GM12878 (cell line): Measurements from ENCODE around the gene TOR2A.

ENCODE experiments used
- ATF3 ChIP-seq: IDR thresholded peaks from 2 replicates; pipeline ENCODE4 v1.6.1; 2011; ENCODE audit warnings: low read depth, mild to moderate bottlenecking, low read length, moderate library complexity, borderline replicate concordance; ENCODE audit errors: extremely low read depth
- BHLHE40 ChIP-seq, 2 experiments: fragments of 450-650 bp in 1 of 2; IDR thresholded peaks; 2 replicates each; pipeline ENCODE4 v1.6.1; 2011 to 2017; ENCODE audit warnings: low read depth in 2 of 2, borderline replicate concordance in 1 of 2, improper control_type of control experiment in 1 of 2, low read length in 1 of 2, mild to moderate bottlenecking in 1 of 2
- CREB1 ChIP-seq: IDR thresholded peaks from 2 replicates; pipeline ENCODE4 v1.6.1; 2012; ENCODE audit warnings: low read depth, mild to moderate bottlenecking, inconsistent platforms
- CTCF ChIP-seq, 3 experiments: IDR thresholded peaks in 2 of 3; conservative IDR thresholded peaks in 1 of 3; 2 replicates each; pipeline ENCODE4 v1.5.1; 2011; ENCODE audit warnings: low read depth in 3 of 3, low read length in 3 of 3, mild to moderate bottlenecking in 3 of 3, control low read depth in 2 of 3, moderate library complexity in 2 of 3, inconsistent platforms in 1 of 3, mixed read lengths in 1 of 3; ENCODE audit not compliant: control insufficient read depth in 2 of 3, insufficient read depth in 1 of 3; ENCODE audit errors: extremely low read depth in 1 of 3
- EZH2 ChIP-seq: IDR thresholded peaks from 2 replicates; pipeline ENCODE4 v1.6.1; 2012; ENCODE audit warnings: low read depth, mild to moderate bottlenecking, control low read depth, inconsistent platforms, low read length, borderline replicate concordance; ENCODE audit not compliant: control insufficient read depth
- HCFC1 ChIP-seq: fragments of 150-350 bp; IDR thresholded peaks from 2 replicates; pipeline ENCODE4 v1.6.1; 2014; ENCODE audit warnings: low read length
- JUNB ChIP-seq: IDR thresholded peaks from 2 replicates; pipeline ENCODE4 v1.6.1; 2016; ENCODE audit warnings: antibody characterized with exemption, mild to moderate bottlenecking
- MXI1 ChIP-seq: fragments of 150-350 bp; IDR thresholded peaks from 2 replicates; pipeline ENCODE4 v1.6.1; 2011; ENCODE audit warnings: low read depth, mild to moderate bottlenecking, inconsistent platforms, low read length, improper control_type of control experiment
- RAD21 ChIP-seq: IDR thresholded peaks from 2 replicates; pipeline ENCODE4 v1.6.1; 2011; ENCODE audit warnings: mild to moderate bottlenecking, low read depth, low read length, moderate library complexity; ENCODE audit not compliant: insufficient read depth
- RCOR1 ChIP-seq: conservative IDR thresholded peaks from 2 replicates; pipeline ENCODE4 v1.6.1; 2012; ENCODE audit warnings: low read depth, low read length, improper control_type of control experiment
- TAF1 ChIP-seq: IDR thresholded peaks from 2 replicates; pipeline ENCODE4 v1.6.1; 2011; ENCODE audit warnings: mild to moderate bottlenecking, low read depth, low read length, borderline replicate concordance

GRCh38 chr9:127751269-127752054, 16.4 kb upstream of the TOR2A start:
- no peak for TF ChIP-seq HCFC1
- TF ChIP-seq CREB1 = no peak
- TF ChIP-seq RCOR1 = no peak
- TF ChIP-seq CTCF (IDR thresholded peaks at IDR 0.05 in 2 of 3, conservative IDR thresholded peaks at IDR 0.05 in 1 of 3; ENCODE audit: control insufficient read depth in 2 of 3, extremely low read depth in 1 of 3, insufficient read depth in 1 of 3, low read depth in 3 of 3, low read length in 3 of 3) = no peak
- TF ChIP-seq ATF3 = no peak
- TF ChIP-seq MXI1 = no peak
- TF ChIP-seq JUNB = no peak
- no peak for TF ChIP-seq TAF1
- no peak for TF ChIP-seq BHLHE40 (IDR thresholded peaks at IDR 0.05; ENCODE audit: borderline replicate concordance in 1 of 2, low read depth in 2 of 2, low read length in 1 of 2)
- TF ChIP-seq RAD21 = no peak
- TF ChIP-seq EZH2 = no peak
